H1 (cell line): ENCODE results near the gene GRIK2. TPM values are rescaled to one million over a fixed set of nuclear protein-coding genes. Genes with fewer than 3 reads are reported as not detected.

ENCODE experiments used
- CHD7 ChIP-seq: fragments of 300-600 bp; sonication (generic); IDR thresholded peaks from 2 replicates; pipeline ENCODE4 v1.7.1; 2012; ENCODE audit warnings: low read length, moderate library complexity, mild to moderate bottlenecking, inconsistent platforms; ENCODE audit not compliant: insufficient replicate concordance
- CTBP2 ChIP-seq: IDR thresholded peaks from 2 replicates; pipeline ENCODE4 v1.7.0; 2011; ENCODE audit warnings: borderline replicate concordance, mild to moderate bottlenecking, moderate library complexity, mixed read lengths, low read length; ENCODE audit not compliant: insufficient read depth, insufficient read length
- FOSL1 ChIP-seq: IDR thresholded peaks from 2 replicates; pipeline ENCODE4 v1.6.1; 2011; ENCODE audit warnings: mild to moderate bottlenecking, low read depth, low read length, moderate library complexity; ENCODE audit not compliant: insufficient read depth
- KDM5A ChIP-seq: fragments of 200-600 bp; IDR thresholded peaks from 2 replicates; pipeline ENCODE4 v1.7.1; 2012; ENCODE audit warnings: mild to moderate bottlenecking, low read length, inconsistent platforms, mixed read lengths
- NRF1 ChIP-seq: IDR thresholded peaks from 2 replicates; pipeline ENCODE4 v1.6.1; 2011; ENCODE audit warnings: mild to moderate bottlenecking, low read depth, low read length, improper control_type of control experiment
- polyA plus RNA-seq, 7 experiments: library from polyadenylated mRNA; depleted of rRNA in 3 of 7; stranded (reverse) in 5 of 7; unstranded in 2 of 7; fragments of >200 nt in 5 of 7; fragments of 200-250 nt in 2 of 7; gene quantifications; 1 replicate in 5 of 7; 2 replicates in 1 of 7; 4 replicates in 1 of 7; pipeline versions ENCODE4 v1.2.1 to v1.2.3, GENCODE V29; 2011 to 2013; ENCODE audit warnings: missing spikeins in 2 of 7, mixed read lengths in 2 of 7
- total RNA-seq: library from RNA; stranded (reverse); fragmentation: NEBNext Ultra II Directional; extraction: Animal tissue kit (Norgen Biotek cat#: 25700); gene quantifications from 2 replicates; pipeline ENCODE4 v1.2.1, GENCODE V29; 2021

Gene GRIK2
- total and polyA plus RNA-seq, 2 of the 8 experiments (the other 6 are each of a cell fraction or from before 2014, with no cell fraction given) = 1.8 to 2.2 TPM

GRCh38 chr6:101484781-101485180 lies 91.3 kb downstream of the GRIK2 start (continued):
- no peak for TF ChIP-seq CHD7
- TF ChIP-seq CTBP2 = no peak
- TF ChIP-seq KDM5A = no peak
- TF ChIP-seq FOSL1 = no peak
- TF ChIP-seq NRF1 = no peak
